Measurements from ENCODE around the gene MPZL1. TPM values are rescaled to one million over a fixed set of nuclear protein-coding genes. Genes with fewer than 3 reads are reported as not detected.
"Not testable (repeated sequence)": the region's sequence is repeated elsewhere in the genome, so short reads cannot be mapped to it uniquely, and the experiment has no call there.

Gene MPZL1
- polyA plus RNA-seq, 2 of the 4 experiments (the other 2 are of a cell fraction): 92.6 to 178 TPM

GRCh38 chr1:167803358-167804207 is 81.8 kb downstream of the MPZL1 start (continued):
- TF ChIP-seq RAD21 (conservative IDR thresholded peaks at IDR 0.05 in 1 of 2, IDR thresholded peaks at IDR 0.05 in 1 of 2) (peak; percentile 82 to 87), RARB (CRISPR knock-in tag; IDR thresholded peaks at IDR 0.05) (no peak), MAX (IDR thresholded peaks at IDR 0.05) (peak; percentile 76), GATA3 (IDR thresholded peaks at IDR 0.05; ENCODE audit: borderline replicate concordance) (no peak), HOXB13 (CRISPR knock-in tag; IDR thresholded peaks at IDR 0.05; ENCODE audit: low read depth) (peak; percentile 48; the same call in 1 of the 2 replicates)

- TF ChIP-seq RARB (CRISPR knock-in tag; IDR thresholded peaks at IDR 0.05) (no peak), JUN (IDR thresholded peaks at IDR 0.05) (no peak)
- no peak overlapping the region for H3K4me3 ChIP-seq
- H3K27ac ChIP-seq: peak overlapping the region; percentile 23 to 49; a peak in 5 of 6 replicates
- ChIA-PET POLR2A (no interaction called here), CTCF (interaction anchor here (0.8 to 1.4 kb wide), 2 partner anchors 13 to 89 kb away, joined by 3 read pairs; no protein-coding TSS in a partner anchor)
- ATAC-seq (no peak), DNase-seq (ENCODE audit: low read depth in 1 of 2, low spot score in 1 of 2) (no peak), FAIRE-seq (no peak)
- peaks cover 23% of the 10 kb centered on the region for H3K4me1 ChIP-seq
- H3K4me2 ChIP-seq: peak overlapping the region; percentile 34; the same call in 1 of the 3 replicates
- 79% methylated on average over 4 of the region's 4 CpGs for WGBS (ENCODE audit: missing lambda C conversion rate)
- H3K9me3 ChIP-seq: no peaks in the 10 kb centered on the region
Observed at GRCh38 chr1:167805041-167805556, 83.3 kb downstream of the MPZL1 start.

GRCh38 chr1:167806235-167806634 is 84.5 kb downstream of the MPZL1 start:
- POLR2A ChIA-PET; ATAC-seq; H3K4me2 ChIP-seq; DNase-seq (ENCODE audit: low read depth in 1 of 2, low spot score in 1 of 2); CTCF ChIA-PET; FAIRE-seq; H3K27ac ChIP-seq; H3K4me3 ChIP-seq; H3K9me3 ChIP-seq: not testable (repeated sequence)
- 90% methylated on average over 7 of the region's 23 CpGs for WGBS (ENCODE audit: missing lambda C conversion rate)
- H3K4me1 ChIP-seq: peaks cover 23% of the 10 kb centered on the region

- 98% methylated on average over 11 of the region's 12 CpGs for WGBS (ENCODE audit: missing lambda C conversion rate)
- ATAC-seq; H3K4me2 ChIP-seq; DNase-seq (ENCODE audit: low read depth in 1 of 2, low spot score in 1 of 2); POLR2A ChIA-PET; H3K9me3 ChIP-seq; FAIRE-seq; H3K4me3 ChIP-seq; H3K27ac ChIP-seq: not testable (repeated sequence)
- H3K4me1 ChIP-seq: peaks cover 23% of the 10 kb centered on the region
- CTCF ChIA-PET: interaction anchor here (1.2 to 2.5 kb wide), 2 partner anchors 92 to 119 kb away, joined by 3 to 11 read pairs; no protein-coding TSS in a partner anchor
Observed at GRCh38 chr1:167806676-167807075, 84.9 kb downstream of the MPZL1 start.

- Histone ChIP-seq H3K9me3 (no peaks in the 10 kb centered on the region), H3K4me1 (peaks cover 21% of the 10 kb centered on the region), H3K4me3 (no peak overlapping the region), H3K27ac (no peak overlapping the region), H3K4me2 (no peak overlapping the region)
- POLR2A ChIA-PET: no interaction called here
- ATAC-seq: no peak
- WGBS (ENCODE audit: missing lambda C conversion rate): 90% methylated on average over 3 of the region's 3 CpGs
- CTCF ChIA-PET: interaction anchor here (1.1 to 2.5 kb wide), 2 partner anchors 93 to 274 kb away, joined by 3 to 11 read pairs; no protein-coding TSS in a partner anchor
- TF ChIP-seq RCOR1 (IDR thresholded peaks at IDR 0.05; ENCODE audit: low read depth, low read length) (no peak), HEYL (CRISPR knock-in tag; IDR thresholded peaks at IDR 0.05) (no peak), MAFK (IDR thresholded peaks at IDR 0.05; ENCODE audit: partially characterized antibody) (no peak), MYC (IDR thresholded peaks at IDR 0.05; ENCODE audit: borderline replicate concordance, low read length) (no peak), HDAC2 (IDR thresholded peaks at IDR 0.05) (no peak), MAX (IDR thresholded peaks at IDR 0.05) (no peak), CEBPB (IDR thresholded peaks at IDR 0.05) (no peak), CBX8 (IDR thresholded peaks at IDR 0.05) (no peak), ELK1 (IDR thresholded peaks at IDR 0.05; ENCODE audit: low read depth, low read length) (no peak), RARB (CRISPR knock-in tag; IDR thresholded peaks at IDR 0.05) (no peak), JUN (IDR thresholded peaks at IDR 0.05) (no peak)
- DNase-seq (ENCODE audit: low read depth in 1 of 2, low spot score in 1 of 2): no peak
- FAIRE-seq: no peak
Observed at GRCh38 chr1:167808104-167808503, 86.3 kb downstream of the MPZL1 start.

Data from A549 (cell line).